Measurements from ENCODE around the gene NPRL2. TPM values are rescaled to one million over a fixed set of nuclear protein-coding genes. Genes with fewer than 3 reads are reported as not detected.

The NPRL2 gene
- total RNA-seq, 1 donor from 2014 or later: 17.1 TPM

- H3K27me3 ChIP-seq (ENCODE audit: control insufficient read depth, insufficient read depth, low read length): peaks cover 4% of the 10 kb centered on the region
- no peaks in the 10 kb centered on the region for H3K36me3 ChIP-seq (ENCODE audit: control insufficient read depth, insufficient read depth, low read length)
- DNase-seq (ENCODE audit: low read depth) (no peak), FAIRE-seq (no peak)
- H3K4me3 ChIP-seq (ENCODE audit: low read depth, low read length): no peak overlapping the region
- no peak for TF ChIP-seq CTCF (IDR thresholded peaks at IDR 0.05; ENCODE audit: insufficient read depth, low read length, severe bottlenecking)
Measured at GRCh38 chr3:50375258-50375931, 24.8 kb upstream of the NPRL2 start.

GRCh38 chr3:50374363-50375257 is 24.0 kb upstream of the NPRL2 start:
- FAIRE-seq: no peak
- Histone ChIP-seq H3K27me3 (ENCODE audit: control insufficient read depth, insufficient read depth, low read length) (peaks cover 4% of the 10 kb centered on the region), H3K36me3 (ENCODE audit: control insufficient read depth, insufficient read depth, low read length) (no peaks in the 10 kb centered on the region), H3K4me3 (ENCODE audit: low read depth, low read length) (no peak overlapping the region)
- no peak for TF ChIP-seq CTCF (IDR thresholded peaks at IDR 0.05; ENCODE audit: insufficient read depth, low read length, severe bottlenecking)
- DNase-seq (ENCODE audit: low read depth): no peak

- Histone ChIP-seq H3K36me3 (ENCODE audit: control insufficient read depth, insufficient read depth, low read length) (no peaks in the 10 kb centered on the region), H3K4me3 (ENCODE audit: low read depth, low read length) (no peak overlapping the region), H3K27me3 (ENCODE audit: control insufficient read depth, insufficient read depth, low read length) (peaks cover 4% of the 10 kb centered on the region)
- no peak for TF ChIP-seq CTCF (IDR thresholded peaks at IDR 0.05; ENCODE audit: insufficient read depth, low read length, severe bottlenecking)
- no peak for FAIRE-seq
- DNase-seq (ENCODE audit: low read depth): no peak
Measured at GRCh38 chr3:50373146-50374051, 22.8 kb upstream of the NPRL2 start.

- DNase-seq (ENCODE audit: low read depth): no peak
- Histone ChIP-seq H3K4me3 (ENCODE audit: low read depth, low read length) (no peak overlapping the region), H3K36me3 (ENCODE audit: control insufficient read depth, insufficient read depth, low read length) (no peaks in the 10 kb centered on the region), H3K27me3 (ENCODE audit: control insufficient read depth, insufficient read depth, low read length) (peaks cover 4% of the 10 kb centered on the region)
- TF ChIP-seq CTCF (IDR thresholded peaks at IDR 0.05; ENCODE audit: insufficient read depth, low read length, severe bottlenecking): no peak
- FAIRE-seq: no peak
Measured at GRCh38 chr3:50372349-50372748, 21.8 kb upstream of the NPRL2 start.

GRCh38 chr3:50371133-50371685 is 20.6 kb upstream of the NPRL2 start:
- DNase-seq (ENCODE audit: low read depth) (no peak), FAIRE-seq (no peak)
- no peak overlapping the region for H3K4me3 ChIP-seq (ENCODE audit: low read depth, low read length)
- TF ChIP-seq CTCF (IDR thresholded peaks at IDR 0.05; ENCODE audit: insufficient read depth, low read length, severe bottlenecking): no peak
- H3K27me3 ChIP-seq (ENCODE audit: control insufficient read depth, insufficient read depth, low read length): peaks cover 6% of the 10 kb centered on the region
- no peaks in the 10 kb centered on the region for H3K36me3 ChIP-seq (ENCODE audit: control insufficient read depth, insufficient read depth, low read length)
